Activated CD8-positive, alpha-beta memory T cell treated with anti-CD3 and anti-CD28 coated beads for 48 hours (primary cell): ENCODE measurements around the gene NOD1.
"Not testable (repeated sequence)": the region's sequence is repeated elsewhere in the genome, so short reads cannot be mapped to it uniquely, and the experiment has no call there.

Source experiments
- DNase-seq, 3 experiments: peaks; one replicate each; pipeline ENCODE4 v3.0.0-alpha.2; 2020; ENCODE audit warnings: low read depth in 2 of 3, low spot score in 2 of 3

NOD1 gene, protein sequence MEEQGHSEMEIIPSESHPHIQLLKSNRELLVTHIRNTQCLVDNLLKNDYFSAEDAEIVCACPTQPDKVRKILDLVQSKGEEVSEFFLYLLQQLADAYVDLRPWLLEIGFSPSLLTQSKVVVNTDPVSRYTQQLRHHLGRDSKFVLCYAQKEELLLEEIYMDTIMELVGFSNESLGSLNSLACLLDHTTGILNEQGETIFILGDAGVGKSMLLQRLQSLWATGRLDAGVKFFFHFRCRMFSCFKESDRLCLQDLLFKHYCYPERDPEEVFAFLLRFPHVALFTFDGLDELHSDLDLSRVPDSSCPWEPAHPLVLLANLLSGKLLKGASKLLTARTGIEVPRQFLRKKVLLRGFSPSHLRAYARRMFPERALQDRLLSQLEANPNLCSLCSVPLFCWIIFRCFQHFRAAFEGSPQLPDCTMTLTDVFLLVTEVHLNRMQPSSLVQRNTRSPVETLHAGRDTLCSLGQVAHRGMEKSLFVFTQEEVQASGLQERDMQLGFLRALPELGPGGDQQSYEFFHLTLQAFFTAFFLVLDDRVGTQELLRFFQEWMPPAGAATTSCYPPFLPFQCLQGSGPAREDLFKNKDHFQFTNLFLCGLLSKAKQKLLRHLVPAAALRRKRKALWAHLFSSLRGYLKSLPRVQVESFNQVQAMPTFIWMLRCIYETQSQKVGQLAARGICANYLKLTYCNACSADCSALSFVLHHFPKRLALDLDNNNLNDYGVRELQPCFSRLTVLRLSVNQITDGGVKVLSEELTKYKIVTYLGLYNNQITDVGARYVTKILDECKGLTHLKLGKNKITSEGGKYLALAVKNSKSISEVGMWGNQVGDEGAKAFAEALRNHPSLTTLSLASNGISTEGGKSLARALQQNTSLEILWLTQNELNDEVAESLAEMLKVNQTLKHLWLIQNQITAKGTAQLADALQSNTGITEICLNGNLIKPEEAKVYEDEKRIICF

DNA sequence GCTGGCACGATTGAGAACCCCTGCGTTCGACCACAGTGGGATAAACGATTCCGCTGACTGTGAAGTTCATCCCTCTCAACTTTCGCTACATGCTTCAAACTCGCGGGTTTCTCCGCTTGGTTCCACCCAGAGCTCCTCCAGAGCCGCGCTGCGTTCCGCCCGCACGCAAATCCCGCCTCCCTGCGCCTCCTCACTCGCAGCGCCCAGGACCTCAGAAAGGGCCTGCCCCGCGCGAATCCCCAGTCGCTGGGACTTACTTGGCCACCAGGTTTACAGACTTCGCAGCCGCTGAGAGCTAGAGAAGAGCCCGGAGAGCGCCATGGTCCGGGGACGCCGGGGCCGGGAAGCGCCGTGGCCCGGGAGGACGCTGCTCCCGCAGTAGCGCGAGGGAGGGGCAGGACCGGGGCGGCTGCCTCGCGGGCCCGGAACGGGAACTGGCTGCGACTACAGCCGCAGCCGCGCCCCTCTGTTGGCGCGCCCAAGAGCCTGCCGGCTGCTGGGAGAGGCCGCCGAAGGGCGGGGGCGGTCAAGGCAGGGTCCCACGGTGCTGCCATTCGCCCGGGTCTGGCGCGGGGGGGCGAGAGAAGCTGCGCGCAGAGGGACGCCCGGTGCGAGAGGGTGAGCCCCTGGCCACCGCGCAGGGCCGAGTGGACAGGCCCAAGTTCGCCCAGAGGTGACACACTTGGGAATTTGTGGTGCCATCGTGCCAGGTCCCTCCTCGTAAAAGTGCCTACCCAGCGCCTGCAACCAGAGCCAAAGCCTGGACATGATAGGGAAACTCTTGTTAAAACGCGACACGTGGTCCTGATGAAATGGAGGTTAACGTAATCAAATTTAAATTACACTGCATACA lies at the start of gene NOD1:
NOD1 (minus strand) TSS at position 436 of the 853 bp plus-strand sequence. CDS start 21,863 bp downstream, outside the sequence.
- DNase-seq = peak; percentile 23 to 52 (median 52)

DNA sequence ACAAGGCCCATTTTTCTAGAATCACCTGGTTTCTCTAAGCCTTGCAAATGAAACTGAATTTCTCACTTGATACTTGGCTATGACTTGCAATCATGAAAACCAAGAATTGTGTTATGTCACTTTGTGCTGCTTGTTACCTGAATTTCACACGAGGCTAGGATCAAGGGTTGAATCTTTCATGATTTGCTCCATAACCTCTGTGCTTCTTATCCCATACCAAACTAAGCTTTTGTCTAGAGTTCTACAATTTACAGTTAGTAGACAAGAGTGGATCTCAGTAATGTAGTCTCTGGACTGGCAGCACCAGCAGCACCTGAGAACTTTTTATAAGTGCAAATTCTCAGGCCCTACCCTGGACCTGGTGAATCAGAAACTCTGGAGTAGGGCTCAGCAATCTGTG lies 48.7 kb upstream of the NOD1 start:
- DNase-seq = not testable (repeated sequence)

DNA sequence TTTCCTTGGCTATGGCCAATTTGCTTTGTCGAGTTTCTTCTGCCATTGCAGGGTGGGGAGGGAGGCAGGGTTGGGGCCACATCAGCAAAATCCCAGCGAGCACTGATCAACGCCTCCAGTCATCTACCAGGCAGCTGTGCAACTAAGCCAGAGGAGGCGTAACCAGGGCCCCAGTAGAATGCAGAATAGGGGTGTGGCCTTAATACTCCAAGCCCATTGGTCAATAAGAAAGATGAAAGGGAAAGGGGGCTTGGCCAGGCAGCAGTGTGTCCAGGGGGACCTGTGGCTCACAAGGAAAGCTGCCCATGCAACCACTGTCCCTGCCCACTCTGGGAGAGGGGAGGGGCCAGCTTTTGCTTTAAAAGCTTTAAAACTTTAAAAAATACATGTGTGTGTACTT lies 47.6 kb upstream of the NOD1 start:
- DNase-seq = no peak

DNA sequence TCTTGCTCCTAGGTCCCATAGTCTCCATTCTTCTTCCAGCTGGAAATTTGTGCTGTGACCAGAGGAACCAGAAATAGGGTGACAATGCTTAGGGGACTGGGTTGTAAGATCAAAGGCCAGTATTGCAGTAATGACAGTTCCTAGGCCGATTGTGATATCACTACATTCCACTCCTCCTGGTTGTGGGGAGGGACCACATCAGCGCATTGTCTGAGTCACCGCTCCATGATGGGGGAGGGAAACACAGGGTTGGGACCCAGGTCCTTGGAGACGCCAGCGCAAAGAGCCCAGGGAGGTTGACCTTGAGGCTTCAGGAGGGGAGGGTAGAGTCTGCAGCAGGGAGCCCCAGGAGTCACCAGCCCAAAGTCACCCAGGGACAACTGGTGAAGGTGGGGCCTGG lies 46.8 kb upstream of the NOD1 start:
- DNase-seq = no peak

DNA sequence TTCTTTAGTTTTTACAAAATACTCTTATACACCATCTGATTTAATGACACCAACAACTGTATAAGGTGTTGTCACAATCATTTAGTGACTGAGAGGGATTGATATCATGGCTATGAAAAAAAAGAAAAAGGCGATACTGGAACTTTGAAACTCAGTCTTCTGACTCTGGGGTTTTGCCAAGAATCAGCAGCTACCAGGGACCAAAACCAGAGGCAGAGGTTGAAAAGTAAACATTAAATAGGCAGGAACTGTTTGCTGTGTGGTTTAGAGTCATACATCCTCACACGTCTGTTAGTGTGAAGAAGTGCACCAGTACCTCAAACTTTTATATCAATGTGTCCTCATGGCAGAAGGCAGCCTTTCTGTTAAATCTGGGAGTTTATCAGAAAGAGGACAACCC lies 46.0 kb upstream of the NOD1 start:
- no peak for DNase-seq

DNA sequence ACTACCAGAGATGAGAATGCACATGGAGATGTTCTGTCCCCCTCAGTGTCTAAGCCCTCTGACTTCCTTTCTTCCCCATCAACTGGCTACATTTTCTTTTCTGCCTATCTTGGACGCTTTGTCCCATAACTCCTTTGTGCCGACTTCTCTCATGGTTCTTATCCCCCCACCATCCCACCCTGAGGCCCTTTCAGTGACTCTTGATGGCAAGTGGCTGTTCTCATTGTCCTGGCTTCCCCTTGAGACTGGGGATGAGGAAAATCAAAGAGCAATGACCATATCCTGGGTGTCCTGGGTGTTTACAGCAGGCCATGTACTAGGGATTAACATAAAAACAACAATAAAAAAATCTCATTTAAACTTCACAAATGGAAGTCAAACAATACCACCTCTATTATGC lies 44.9 kb upstream of the NOD1 start:
- DNase-seq = no peak

DNA sequence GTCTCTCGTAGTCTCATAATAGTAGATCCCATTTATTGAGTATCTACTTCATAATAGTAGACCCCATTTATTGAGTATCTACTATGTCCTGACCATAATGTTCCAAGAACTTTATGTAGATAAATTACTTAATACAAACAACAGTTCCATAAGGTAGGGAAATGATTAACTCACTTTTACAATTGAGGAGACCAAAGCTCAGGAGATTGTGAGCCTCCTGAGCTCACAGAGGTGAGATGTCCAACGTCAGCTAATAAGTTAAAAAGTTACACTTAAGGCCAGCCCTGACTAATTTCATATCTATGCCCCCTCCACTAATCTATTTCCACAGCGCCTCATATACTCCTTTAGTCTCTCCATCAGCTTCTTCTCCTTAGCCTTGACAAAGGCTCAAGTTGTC lies 43.6 kb upstream of the NOD1 start:
- DNase-seq = no peak

DNA sequence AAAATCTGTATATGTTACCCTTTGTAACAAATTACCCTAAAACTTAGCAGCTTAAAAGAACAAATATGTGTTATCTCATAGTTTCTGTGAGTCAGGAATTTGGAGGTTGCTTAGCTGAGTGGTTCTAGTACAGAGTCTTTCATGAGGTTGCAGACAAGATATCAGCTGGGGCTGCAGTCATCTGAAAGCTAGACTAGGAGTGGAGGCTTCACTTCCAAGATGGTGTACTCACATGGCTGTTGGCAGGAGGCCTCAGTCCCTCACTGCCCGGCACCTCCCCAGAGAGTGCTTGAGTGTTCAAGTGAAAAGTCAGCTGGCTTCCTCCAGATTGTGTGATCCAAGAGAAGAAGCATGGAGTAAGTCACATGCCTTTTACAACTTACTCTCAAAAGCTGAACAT lies 42.9 kb upstream of the NOD1 start:
- DNase-seq = no peak

DNA sequence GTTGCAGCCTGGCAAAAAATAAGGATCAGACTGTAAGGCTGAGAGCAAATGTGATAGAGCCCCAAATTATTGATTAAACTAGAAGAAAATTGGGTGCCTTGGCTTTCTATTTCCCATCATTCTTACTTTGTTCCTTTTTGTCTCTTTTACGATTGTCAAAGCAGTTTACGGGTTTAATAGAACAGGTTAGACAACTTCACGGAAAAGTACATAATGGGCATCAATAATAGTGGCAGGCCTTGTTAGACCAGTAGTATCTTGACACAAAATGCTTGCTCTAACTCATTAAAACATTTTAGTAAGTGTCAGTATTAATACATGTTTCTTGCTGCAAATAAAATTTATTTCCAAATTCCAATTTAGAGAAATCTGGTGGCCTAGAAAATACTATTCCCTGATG lies 40.5 kb upstream of the NOD1 start:
- no peak for DNase-seq

DNA sequence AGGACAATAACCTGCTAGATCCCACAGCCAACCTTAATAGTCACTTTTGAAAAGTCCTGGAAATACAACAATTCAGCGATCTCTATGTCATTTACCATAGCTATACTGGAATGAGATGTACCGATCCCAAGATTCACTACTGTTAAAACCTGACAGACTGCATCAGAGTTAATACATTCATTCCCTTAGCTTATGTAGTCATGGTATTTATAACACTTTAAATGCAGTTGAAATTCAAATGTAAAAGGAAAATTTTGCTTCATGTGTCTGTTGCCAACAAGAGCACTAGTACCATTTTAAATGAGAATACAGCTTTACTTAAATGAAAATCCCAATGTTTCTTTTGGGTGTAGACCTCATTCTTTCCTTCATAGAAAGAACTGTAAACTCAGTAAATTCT lies 37.2 kb upstream of the NOD1 start:
- no peak for DNase-seq

DNA sequence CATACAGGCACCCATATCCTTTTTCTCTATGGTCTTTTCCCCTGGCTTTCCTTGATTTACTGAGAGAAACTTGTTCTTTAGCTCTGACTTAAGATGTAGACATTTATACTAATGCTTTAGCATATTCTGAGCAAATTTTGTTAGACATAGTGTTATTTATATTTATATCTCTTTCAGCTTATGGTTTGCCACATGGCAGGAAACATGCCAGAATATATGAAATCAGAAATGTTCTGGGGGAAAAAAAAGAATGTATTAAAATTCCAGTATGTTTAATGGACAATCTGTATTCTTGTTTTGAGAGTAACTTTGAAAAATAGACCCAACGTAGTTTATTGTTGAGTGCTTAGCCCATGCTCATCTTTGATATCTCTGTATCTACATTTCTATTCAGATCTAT lies 36.2 kb upstream of the NOD1 start:
- DNase-seq = no peak

DNA sequence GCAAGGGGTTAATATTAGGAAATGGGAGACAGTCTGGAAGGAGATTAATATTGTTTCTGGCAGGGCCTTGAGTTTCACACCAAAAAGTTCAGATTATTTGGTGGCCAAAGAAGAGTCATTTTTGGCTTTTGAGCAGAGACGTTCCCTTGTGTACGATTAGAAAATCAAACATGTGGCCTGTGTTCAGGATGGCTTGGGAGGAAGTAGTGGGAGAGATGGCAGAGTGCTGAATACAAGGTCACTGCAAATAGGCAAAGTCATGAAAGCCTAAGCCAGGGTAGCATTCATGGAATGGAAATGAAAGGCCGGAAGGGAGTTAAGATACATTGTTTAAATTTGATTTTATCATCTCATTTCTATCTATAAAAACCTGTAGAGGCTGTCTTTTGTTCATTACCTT lies 35.6 kb upstream of the NOD1 start:
- DNase-seq = no peak

DNA sequence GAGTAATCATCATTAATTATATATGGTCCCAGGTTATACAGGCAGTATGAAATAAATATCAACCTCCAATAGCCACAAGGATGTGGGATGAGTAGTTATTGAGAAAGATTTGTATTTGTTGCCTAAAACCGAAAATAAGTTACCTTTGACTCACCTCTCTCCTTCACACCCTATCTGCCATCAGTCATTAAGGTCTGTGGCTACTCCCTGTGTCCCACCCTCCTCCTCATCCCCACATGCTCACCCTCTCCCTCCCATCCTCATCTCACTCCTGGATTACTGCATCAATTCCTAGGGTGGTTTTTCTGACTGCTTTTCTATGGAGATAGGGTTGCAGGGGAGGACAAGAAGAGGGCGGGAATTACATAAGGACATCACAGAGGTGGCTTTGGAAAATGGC lies 35.2 kb upstream of the NOD1 start:
- DNase-seq = no peak

DNA sequence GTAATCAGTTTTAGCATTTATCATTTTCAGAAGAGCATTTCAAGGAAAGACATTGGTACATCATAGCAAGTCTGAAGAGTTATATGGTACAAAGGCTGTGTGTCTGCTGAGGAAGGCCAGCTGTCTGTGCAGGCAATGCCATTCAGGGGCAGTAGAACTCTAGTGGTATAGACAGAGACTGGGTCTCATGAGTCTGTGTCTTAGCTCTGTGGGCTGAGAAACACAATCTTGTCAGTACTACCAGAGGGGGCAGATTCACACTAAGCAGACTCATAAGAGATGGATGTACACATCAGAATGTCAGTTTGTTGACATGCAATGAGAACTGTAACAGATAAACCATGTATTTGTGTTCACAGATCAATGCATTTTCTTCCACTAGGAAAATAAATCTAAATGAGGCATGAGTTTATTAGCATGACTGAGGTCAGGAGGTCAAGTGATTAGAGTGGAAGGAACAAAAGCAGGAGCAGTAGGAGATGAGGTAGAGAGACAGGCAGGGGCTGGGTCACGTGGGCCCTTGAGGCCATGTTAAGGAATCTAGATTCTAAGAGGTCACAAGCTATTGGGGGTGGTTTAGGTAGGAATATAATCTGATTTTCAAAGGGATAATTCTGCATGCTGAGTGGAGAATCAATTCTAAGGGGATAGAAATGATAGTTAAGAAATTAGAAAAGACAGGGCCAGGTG lies 33.5 kb upstream of the NOD1 start:
- no peak for DNase-seq

DNA sequence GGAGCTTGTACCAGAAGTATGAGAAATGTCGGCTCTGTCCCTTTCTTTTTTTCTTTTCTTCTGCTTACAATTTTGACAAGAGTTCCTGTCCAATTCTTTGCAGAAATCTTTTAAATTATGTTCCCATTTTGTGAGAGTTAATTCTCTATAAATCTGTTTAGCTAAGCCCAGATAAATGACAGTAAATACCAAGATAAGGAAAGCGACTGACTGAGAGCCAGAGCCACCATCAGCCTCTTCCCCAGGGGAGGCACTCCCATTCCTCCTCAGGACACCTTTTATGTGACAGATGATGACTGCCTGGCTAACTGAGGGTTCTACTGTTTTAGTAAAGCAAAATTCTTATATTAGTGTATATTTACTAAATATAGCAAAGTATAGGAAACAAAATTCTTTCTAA lies 32.9 kb upstream of the NOD1 start:
- no peak for DNase-seq

DNA sequence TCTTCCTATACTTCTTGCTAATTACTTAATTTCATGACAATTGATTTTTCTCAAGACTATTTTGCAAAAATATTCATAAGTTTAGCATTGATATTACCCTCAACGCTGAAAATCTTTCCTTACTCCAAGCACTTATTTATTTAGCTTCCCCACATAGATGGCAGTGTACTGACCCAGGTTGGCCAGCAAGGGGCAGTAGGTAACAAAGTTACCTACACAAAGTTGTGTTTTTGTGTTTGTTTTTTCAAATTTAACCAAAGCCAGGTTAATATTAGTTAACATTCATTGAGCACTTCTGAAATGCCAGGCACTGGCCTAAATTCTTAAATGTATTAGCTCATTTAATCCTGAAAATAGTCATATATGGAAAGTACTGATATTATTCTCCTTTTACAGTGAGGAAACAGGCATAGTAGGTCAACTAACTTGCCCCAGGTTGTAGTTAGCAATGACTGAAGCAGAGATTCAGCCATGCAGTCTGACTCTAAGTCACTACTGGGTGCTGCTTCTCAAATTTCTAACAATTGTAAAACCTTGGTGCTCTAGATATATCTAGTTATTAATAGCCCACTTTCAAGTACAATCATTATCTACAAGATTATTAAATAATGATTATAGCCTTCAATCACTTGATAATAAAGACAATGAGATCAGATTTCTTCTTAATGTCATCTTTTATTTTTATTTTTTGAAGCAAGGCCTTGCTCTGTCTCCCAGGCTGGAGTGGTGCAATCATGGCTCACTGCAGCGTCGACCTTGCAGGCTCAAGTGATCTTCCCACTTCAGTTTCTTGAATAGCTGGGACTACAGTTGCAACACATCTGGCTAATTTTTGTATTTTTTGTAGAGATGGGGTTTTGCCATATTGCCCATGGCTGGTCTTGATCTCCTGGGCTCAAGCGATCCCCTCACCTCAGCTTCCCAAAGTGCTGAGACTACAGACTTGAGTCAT lies 31.8 kb upstream of the NOD1 start:
- no peak for DNase-seq

DNA sequence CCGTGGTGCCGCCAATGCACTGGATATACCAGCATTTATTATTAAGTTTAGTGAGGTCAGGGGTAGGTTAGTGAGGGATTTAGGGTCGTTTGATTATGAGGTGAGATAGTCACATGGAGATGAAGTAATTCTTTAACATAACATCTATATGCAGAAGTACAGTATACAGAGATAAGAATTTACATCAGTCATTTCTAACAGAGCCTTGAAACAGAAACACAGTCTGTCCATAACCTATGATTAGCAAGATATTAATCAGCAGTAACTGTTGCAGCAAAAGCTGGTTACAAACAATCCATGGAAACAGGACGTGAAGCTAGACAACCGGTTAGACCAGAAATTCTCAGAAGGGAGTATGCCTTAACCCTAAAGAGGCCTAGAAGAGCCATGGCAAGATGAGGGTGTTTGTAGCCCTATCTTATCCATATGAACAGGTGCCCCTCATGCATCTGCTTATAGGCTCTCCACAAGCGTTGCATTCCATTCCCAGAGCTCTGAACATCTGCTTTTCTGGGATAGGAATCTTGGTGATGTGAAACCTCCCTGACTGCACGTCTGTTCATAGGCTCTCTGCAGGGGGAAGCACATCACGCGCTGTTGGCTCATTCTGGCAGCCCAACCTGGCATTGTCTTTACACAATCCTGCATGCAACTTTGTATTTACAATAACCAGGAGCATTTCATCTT lies 30.7 kb upstream of the NOD1 start:
- not testable (repeated sequence) for DNase-seq

DNA sequence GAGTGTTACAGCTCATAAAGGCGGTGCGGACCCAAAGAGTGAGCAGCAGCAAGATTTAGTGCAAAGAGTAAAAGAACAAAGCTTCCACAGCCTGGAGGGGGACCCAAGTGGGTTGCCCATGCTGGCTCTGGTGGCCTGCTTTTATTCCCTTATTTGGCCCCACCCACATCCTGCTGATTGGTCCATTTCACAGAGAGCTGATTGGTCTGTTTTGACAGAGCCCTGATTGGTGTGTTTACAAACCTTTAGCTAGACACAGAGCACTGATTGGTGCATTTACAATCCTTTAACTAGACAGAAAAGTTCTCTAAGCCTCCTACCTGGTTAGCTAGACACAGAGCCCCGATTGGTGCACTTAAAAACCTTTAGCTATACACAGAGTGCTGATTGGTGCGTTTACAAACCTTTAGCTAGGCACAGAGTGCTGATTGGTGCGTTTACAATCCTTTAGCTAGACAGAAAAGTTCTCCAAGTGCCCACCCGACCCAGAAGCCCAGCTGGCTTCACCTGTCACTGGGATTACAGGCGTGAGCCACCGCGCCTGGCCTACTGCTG lies 28.8 kb upstream of the NOD1 start:
- DNase-seq = not testable (repeated sequence)
